Uterus (tissue), 2 donors: ENCODE measurements around the gene LITAF.

ENCODE experiments used
- POLR2A ChIP-seq, 2 donors: fragments of 450-650 bp; IDR thresholded peaks; one replicate each; pipeline ENCODE4 v1.6.1; 2016; ENCODE audit warnings: antibody characterized with exemption in 2 of 2, mild to moderate bottlenecking in 1 of 2, moderate library complexity in 1 of 2
- TF ChIP-seq, protein P1 (sequence below), 4 experiments: fragments of 200-600 bp in 2 of 4; fragments of 450-650 bp in 2 of 4; sonication (generic) in 2 of 4; IDR thresholded peaks; one replicate each; pipeline ENCODE4 v1.5.1; 2016 to 2019; ENCODE audit warnings: antibody characterized with exemption in 4 of 4, mild to moderate bottlenecking in 2 of 4, moderate library complexity in 1 of 4

DNA sequence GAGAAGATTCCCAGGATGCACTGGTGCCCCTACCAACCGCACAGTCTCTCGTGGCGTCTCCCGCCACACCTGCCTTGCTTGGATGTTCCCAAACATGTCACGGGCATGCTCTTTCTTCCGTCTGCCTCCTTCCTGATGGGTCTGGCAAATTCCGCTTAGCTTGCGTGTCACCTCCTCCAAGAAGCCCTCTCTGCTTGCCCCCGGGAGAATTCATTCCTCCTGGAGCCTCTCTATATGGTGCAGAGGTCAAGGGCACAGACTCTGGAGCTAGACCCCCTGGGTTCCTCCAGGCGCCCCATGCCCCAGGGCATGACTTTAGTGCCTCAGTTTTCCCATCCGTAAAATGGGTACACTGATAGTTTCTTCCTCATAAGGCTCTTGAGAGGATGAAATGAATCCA lies 21.1 kb downstream of the LITAF start:
- no peak for TF ChIP-seq POLR2A (IDR thresholded peaks at IDR 0.05)
- TF ChIP-seq, protein P1, sequence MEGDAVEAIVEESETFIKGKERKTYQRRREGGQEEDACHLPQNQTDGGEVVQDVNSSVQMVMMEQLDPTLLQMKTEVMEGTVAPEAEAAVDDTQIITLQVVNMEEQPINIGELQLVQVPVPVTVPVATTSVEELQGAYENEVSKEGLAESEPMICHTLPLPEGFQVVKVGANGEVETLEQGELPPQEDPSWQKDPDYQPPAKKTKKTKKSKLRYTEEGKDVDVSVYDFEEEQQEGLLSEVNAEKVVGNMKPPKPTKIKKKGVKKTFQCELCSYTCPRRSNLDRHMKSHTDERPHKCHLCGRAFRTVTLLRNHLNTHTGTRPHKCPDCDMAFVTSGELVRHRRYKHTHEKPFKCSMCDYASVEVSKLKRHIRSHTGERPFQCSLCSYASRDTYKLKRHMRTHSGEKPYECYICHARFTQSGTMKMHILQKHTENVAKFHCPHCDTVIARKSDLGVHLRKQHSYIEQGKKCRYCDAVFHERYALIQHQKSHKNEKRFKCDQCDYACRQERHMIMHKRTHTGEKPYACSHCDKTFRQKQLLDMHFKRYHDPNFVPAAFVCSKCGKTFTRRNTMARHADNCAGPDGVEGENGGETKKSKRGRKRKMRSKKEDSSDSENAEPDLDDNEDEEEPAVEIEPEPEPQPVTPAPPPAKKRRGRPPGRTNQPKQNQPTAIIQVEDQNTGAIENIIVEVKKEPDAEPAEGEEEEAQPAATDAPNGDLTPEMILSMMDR (IDR thresholded peaks at IDR 0.05) = no peak
